ENCODE data around the gene TRIO.

The TRIO gene

DNA sequence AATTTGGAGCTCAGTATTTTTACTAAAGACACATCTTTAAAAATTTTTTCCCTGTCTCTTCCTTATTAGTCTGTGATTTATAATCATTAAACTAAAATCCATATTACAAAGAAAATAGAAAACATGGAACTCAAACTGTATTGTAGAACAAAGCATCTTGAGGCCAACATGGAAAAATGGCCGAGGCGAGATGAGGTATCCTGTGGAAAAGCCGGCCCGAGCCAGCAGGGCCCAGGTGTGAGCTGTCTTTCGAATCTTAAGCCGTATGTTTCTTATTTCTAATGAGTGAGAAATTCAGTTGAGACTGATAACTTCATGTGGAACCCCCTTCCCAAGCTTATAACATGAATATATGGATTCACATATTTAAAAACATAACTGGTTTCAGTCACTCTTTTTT lies 268.1 kb downstream of the TRIO start:
- H3K36me3 Mint-ChIP-seq (ENCODE audit: low read depth): peaks cover 4% of the 10 kb centered on the region
- H3K27me3 Mint-ChIP-seq: no peaks in the 10 kb centered on the region
- ATAC-seq: no peak
- no peak overlapping the region for H3K27ac Mint-ChIP-seq
- H3K4me3 Mint-ChIP-seq: no peak overlapping the region
- no peaks in the 10 kb centered on the region for H3K9me3 Mint-ChIP-seq
- H3K4me1 Mint-ChIP-seq: peaks cover 36% of the 10 kb centered on the region
- DNase-seq: no peak

DNA sequence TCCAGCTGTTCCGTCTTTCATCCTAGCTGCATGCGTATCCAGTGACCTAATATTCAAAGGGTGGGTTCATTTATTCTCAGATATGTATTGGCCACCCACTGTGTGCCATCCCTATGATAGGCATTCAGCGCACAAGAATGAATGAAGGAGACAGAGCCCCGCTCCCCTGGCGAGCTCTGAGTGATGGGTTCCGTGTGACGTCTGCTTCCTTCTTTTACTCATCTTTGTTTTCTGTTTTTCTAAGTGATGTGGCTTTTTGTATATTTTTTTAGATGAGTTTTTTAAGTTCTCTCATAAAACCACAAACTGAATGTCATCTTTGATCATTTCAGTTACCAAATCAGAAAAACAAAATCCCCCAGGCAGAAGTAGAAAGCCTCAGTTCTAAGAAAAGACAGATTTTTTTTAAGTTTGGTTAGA lies 270.2 kb downstream of the TRIO start:
- H3K9me3 Mint-ChIP-seq: no peaks in the 10 kb centered on the region
- peaks cover 56% of the 10 kb centered on the region for H3K4me1 Mint-ChIP-seq
- peak overlapping the region; percentile 96 for H3K27ac Mint-ChIP-seq
- ATAC-seq (peak; percentile 47), DNase-seq (peak; percentile 27)
- H3K4me3 Mint-ChIP-seq: peak overlapping the region; percentile 75
- peaks cover 2% of the 10 kb centered on the region for H3K27me3 Mint-ChIP-seq
- H3K36me3 Mint-ChIP-seq (ENCODE audit: low read depth): peaks cover 4% of the 10 kb centered on the region

- no peak for DNase-seq
- peaks cover 2% of the 10 kb centered on the region for H3K27me3 Mint-ChIP-seq
- peaks cover 56% of the 10 kb centered on the region for H3K4me1 Mint-ChIP-seq
- H3K36me3 Mint-ChIP-seq (ENCODE audit: low read depth): peaks cover 4% of the 10 kb centered on the region
- H3K27ac Mint-ChIP-seq: peak overlapping the region; percentile 96
- ATAC-seq: no peak
- H3K4me3 Mint-ChIP-seq: peak overlapping the region; percentile 75
- H3K9me3 Mint-ChIP-seq: no peaks in the 10 kb centered on the region
Measured at GRCh38 chr5:14414007-14414406, 270.9 kb downstream of the TRIO start.

DNA sequence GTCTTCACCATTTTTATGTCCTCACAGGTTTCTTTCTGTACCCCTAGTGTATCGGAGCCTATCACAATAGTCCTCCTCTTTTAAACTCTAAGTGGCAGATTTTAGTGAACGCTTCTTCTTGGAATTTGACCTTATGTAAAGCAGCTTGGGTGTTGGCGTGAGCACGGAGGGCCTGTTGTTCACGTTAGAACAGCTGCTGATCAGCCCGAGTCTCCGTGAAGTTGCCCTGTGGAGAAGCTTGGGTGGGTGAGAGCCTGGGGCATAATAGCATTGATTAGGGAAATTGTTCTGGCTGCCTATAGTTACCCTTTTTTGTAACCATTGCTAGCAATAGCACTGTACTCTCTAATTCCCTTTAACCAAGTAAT lies 271.5 kb downstream of the TRIO start:
- Mint-ChIP-seq H3K4me3 (peak overlapping the region; percentile 75), H3K9me3 (no peaks in the 10 kb centered on the region), H3K36me3 (ENCODE audit: low read depth) (peaks cover 4% of the 10 kb centered on the region), H3K27ac (peak overlapping the region; percentile 96), H3K27me3 (peaks cover 2% of the 10 kb centered on the region), H3K4me1 (peaks cover 56% of the 10 kb centered on the region)
- peak; percentile 3 for ATAC-seq
- DNase-seq: no peak

DNA sequence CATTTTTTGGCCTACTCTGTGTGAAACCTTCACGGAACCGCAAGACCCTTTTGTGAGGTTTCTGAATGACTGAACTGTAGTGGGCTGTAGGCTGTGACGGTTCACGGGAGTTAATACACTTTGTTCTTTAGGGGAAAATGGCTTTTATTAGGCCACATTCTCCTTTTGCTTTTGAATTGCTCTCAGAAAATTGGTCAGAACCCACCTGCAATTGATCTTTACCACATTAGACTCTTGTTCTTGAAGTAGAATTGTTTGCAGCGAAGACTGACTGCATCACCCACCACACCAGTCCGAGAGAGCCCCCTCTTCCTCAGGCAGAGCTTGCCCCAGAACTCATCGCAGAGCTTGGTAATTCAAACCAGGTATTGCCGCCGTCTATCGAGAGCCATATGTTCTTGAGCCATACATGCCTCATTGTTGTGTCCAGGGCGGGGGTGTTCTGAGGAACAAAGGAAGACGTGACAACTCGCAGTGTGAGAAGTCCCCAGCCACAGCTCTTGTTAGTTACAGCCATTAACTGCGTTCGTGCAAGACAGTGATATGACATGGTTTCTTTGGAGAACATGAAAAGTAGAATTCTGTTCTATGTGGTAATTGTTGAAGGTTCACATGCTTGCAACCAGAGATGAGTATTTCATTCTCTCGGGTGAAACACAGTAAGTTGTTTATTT lies 272.0 kb downstream of the TRIO start:
- DNase-seq: peak; percentile 32
- H3K4me3 Mint-ChIP-seq: peak overlapping the region; percentile 75
- peak; percentile 68 for ATAC-seq
- H3K4me1 Mint-ChIP-seq: peaks cover 56% of the 10 kb centered on the region
- no peaks in the 10 kb centered on the region for H3K9me3 Mint-ChIP-seq
- H3K27me3 Mint-ChIP-seq: peaks cover 2% of the 10 kb centered on the region
- peaks cover 2% of the 10 kb centered on the region for H3K36me3 Mint-ChIP-seq (ENCODE audit: low read depth)
- H3K27ac Mint-ChIP-seq: peak overlapping the region; percentile 96

- DNase-seq (no peak), ATAC-seq (peak; percentile 33)
- H3K27ac Mint-ChIP-seq: peak overlapping the region; percentile 96
- no peaks in the 10 kb centered on the region for H3K9me3 Mint-ChIP-seq
- peak overlapping the region; percentile 75 for H3K4me3 Mint-ChIP-seq
- peaks cover 56% of the 10 kb centered on the region for H3K4me1 Mint-ChIP-seq
- H3K27me3 Mint-ChIP-seq: peaks cover 2% of the 10 kb centered on the region
- peaks cover 2% of the 10 kb centered on the region for H3K36me3 Mint-ChIP-seq (ENCODE audit: low read depth)
Measured at GRCh38 chr5:14415698-14416074, 272.5 kb downstream of the TRIO start.

DNA sequence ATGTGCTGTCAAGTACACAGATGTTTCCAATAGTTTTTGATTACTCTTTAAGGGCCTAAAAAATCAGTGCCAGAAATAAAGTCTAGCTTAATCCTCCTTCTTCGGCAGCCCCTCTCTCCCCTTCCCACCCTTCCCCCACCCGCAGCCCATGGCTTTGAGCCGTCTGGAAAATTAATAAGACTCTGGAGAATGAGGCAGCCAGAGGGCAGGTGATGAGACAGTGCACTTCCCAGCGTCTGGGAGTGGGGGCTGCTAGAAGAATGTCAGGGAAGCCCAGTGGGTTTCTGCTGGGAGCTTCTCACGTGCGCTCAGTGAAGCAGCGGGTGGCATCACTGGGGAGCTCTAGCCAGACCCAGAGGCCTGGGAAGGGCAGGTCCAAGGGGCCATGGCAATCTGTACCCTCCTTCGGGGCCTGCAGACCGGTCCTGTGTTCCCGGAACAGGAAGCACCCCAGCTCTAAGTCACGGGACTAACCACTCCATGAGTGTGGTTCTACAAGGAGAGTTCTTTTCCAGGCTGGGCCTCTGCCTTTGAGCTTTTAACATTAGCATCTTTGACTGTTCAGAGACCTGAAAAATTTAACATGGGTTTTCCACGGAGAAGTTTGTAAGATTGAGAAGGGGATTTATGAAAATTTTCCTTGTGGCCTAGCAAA lies 273.6 kb downstream of the TRIO start:
- ATAC-seq (no peak), DNase-seq (no peak)
- Mint-ChIP-seq H3K9me3 (no peaks in the 10 kb centered on the region), H3K27me3 (peaks cover 2% of the 10 kb centered on the region), H3K4me1 (peaks cover 56% of the 10 kb centered on the region), H3K27ac (peak overlapping the region; percentile 96), H3K4me3 (peak overlapping the region; percentile 19), H3K36me3 (ENCODE audit: low read depth) (no peaks in the 10 kb centered on the region)

DNA sequence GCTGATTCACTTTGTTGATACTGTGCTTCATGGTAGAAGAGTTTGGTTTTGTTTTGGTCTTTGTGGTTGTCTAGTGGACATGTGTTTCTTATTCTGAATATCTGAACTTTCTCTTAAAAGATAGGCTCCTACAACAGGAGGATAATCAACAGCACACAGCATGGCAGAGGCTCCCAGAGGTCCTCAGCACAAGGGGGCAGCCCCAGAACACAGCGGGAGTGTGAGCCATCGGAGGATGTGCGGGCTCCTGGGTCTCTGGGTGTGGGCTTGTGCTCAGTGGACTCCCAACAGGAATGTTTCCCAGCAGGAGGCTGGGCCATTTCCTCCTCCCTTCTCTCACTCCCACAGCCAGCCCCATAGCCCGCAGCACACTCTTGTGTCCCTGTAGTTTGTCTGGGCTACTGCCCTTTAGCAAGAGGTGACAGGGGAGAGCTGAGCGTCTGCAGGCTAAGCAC lies 274.2 kb downstream of the TRIO start:
- Mint-ChIP-seq H3K27ac (peak overlapping the region; percentile 80), H3K36me3 (ENCODE audit: low read depth) (peaks cover 2% of the 10 kb centered on the region), H3K4me1 (peaks cover 56% of the 10 kb centered on the region), H3K9me3 (no peaks in the 10 kb centered on the region), H3K27me3 (peaks cover 2% of the 10 kb centered on the region), H3K4me3 (peak overlapping the region; percentile 19)
- ATAC-seq (no peak), DNase-seq (no peak)

GRCh38 chr5:14417792-14418765 lies 274.9 kb downstream of the TRIO start:
- DNase-seq (no peak), ATAC-seq (no peak)
- Mint-ChIP-seq H3K36me3 (ENCODE audit: low read depth) (peaks cover 2% of the 10 kb centered on the region), H3K9me3 (no peaks in the 10 kb centered on the region), H3K4me1 (peaks cover 52% of the 10 kb centered on the region), H3K4me3 (no peak overlapping the region), H3K27ac (no peak overlapping the region), H3K27me3 (peaks cover 2% of the 10 kb centered on the region)

GRCh38 chr5:14419686-14420085 lies 276.5 kb downstream of the TRIO start:
- no peak overlapping the region for H3K27ac Mint-ChIP-seq
- no peaks in the 10 kb centered on the region for H3K9me3 Mint-ChIP-seq
- H3K36me3 Mint-ChIP-seq (ENCODE audit: low read depth): peaks cover 2% of the 10 kb centered on the region
- DNase-seq (no peak), ATAC-seq (no peak)
- peaks cover 51% of the 10 kb centered on the region for H3K4me1 Mint-ChIP-seq
- H3K4me3 Mint-ChIP-seq: no peak overlapping the region
- H3K27me3 Mint-ChIP-seq: peaks cover 2% of the 10 kb centered on the region

- ATAC-seq (no peak), DNase-seq (no peak)
- H3K27me3 Mint-ChIP-seq: peaks cover 2% of the 10 kb centered on the region
- no peak overlapping the region for H3K27ac Mint-ChIP-seq
- H3K4me3 Mint-ChIP-seq: no peak overlapping the region
- peaks cover 2% of the 10 kb centered on the region for H3K36me3 Mint-ChIP-seq (ENCODE audit: low read depth)
- peaks cover 51% of the 10 kb centered on the region for H3K4me1 Mint-ChIP-seq
- no peaks in the 10 kb centered on the region for H3K9me3 Mint-ChIP-seq
Measured at GRCh38 chr5:14420101-14420811, 277.1 kb downstream of the TRIO start.

DNA sequence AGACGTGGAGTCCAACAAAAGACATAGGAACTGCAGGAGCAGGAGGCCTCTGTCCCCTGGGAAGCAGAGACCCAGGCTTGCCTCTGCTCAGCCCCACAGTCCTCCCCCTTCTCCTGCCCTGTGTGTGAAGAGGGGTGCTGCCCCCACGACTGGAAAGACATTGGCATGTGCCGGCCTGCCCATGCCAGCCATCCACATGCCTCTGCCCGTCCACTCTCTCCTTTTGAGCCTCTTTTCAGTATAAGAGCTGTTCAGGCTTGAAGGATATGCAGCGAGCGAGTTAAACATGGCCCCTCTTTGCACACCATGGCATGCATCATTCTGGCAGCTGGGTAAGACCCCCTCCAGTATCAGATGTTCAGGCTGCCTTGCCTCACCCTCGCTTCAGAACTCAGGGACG lies 278.7 kb downstream of the TRIO start:
- H3K9me3 Mint-ChIP-seq: no peaks in the 10 kb centered on the region
- DNase-seq (no peak), ATAC-seq (no peak)
- no peak overlapping the region for H3K27ac Mint-ChIP-seq
- H3K4me3 Mint-ChIP-seq: no peak overlapping the region
- peaks cover 2% of the 10 kb centered on the region for H3K27me3 Mint-ChIP-seq
- H3K4me1 Mint-ChIP-seq: peaks cover 38% of the 10 kb centered on the region
- H3K36me3 Mint-ChIP-seq (ENCODE audit: low read depth): peaks cover 2% of the 10 kb centered on the region

- H3K4me1 Mint-ChIP-seq: peaks cover 30% of the 10 kb centered on the region
- peak overlapping the region; percentile 89 for H3K27ac Mint-ChIP-seq
- H3K9me3 Mint-ChIP-seq: no peaks in the 10 kb centered on the region
- peak; percentile 48 for DNase-seq
- no peaks in the 10 kb centered on the region for H3K27me3 Mint-ChIP-seq
- ATAC-seq: peak; percentile 93
- H3K36me3 Mint-ChIP-seq (ENCODE audit: low read depth): peaks cover 2% of the 10 kb centered on the region
- no peak overlapping the region for H3K4me3 Mint-ChIP-seq
Measured at GRCh38 chr5:14424011-14424685, 281.0 kb downstream of the TRIO start.

GRCh38 chr5:14425559-14425958 lies 282.4 kb downstream of the TRIO start:
- Mint-ChIP-seq H3K9me3 (no peaks in the 10 kb centered on the region), H3K36me3 (ENCODE audit: low read depth) (peaks cover 2% of the 10 kb centered on the region), H3K4me3 (no peak overlapping the region), H3K27me3 (no peaks in the 10 kb centered on the region), H3K27ac (no peak overlapping the region), H3K4me1 (peaks cover 30% of the 10 kb centered on the region)
- ATAC-seq (no peak), DNase-seq (no peak)
